HG03060 (cell line): Measurements from ENCODE around the gene UBALD2.
A peak's percentile ranks its signal among the peaks of the same experiment; 100 is the strongest.
"Not testable (repeated sequence)": the region's sequence is repeated elsewhere in the genome, so short reads cannot be mapped to it uniquely, and the experiment has no call there.

Source experiments
- ATAC-seq: cut with Tn5 transposase; IDR thresholded peaks from one replicate; pipeline ENCODE4 v1.9.1; 2021; ENCODE audit warnings: low read depth, moderate number of reproducible peaks; ENCODE audit not compliant: unreplicated experiment

UBALD2 gene

GRCh38 chr17:76262732-76263344 lies 2.3 kb upstream of the UBALD2 start:
- no peak for ATAC-seq

- ATAC-seq, result no peak
These were observed 1.3 kb upstream of the UBALD2 start for GRCh38 chr17:76263896-76264295.

- ATAC-seq, result no peak
These were observed 758 bp upstream of the UBALD2 start for GRCh38 chr17:76264425-76264754.

- no peak for ATAC-seq
These were observed 586 bp downstream of the UBALD2 start for GRCh38 chr17:76265624-76266243.

GRCh38 chr17:76266244-76266938 lies 1.2 kb downstream of the UBALD2 start:
- ATAC-seq, result no peak

- ATAC-seq, result no peak
These were observed 2.0 kb downstream of the UBALD2 start for GRCh38 chr17:76267051-76267576.

GRCh38 chr17:76267581-76268001 lies 2.4 kb downstream of the UBALD2 start:
- not testable (repeated sequence) for ATAC-seq

GRCh38 chr17:76268015-76268749 lies 3.0 kb downstream of the UBALD2 start:
- ATAC-seq, result no peak

GRCh38 chr17:76268991-76269981 lies 4.1 kb downstream of the UBALD2 start:
- ATAC-seq, result no peak

- no peak for ATAC-seq
These were observed 5.0 kb downstream of the UBALD2 start for GRCh38 chr17:76270127-76270592.

- ATAC-seq, result no peak
These were observed 5.9 kb downstream of the UBALD2 start for GRCh38 chr17:76270770-76271668.

GRCh38 chr17:76271669-76272540 lies 6.8 kb downstream of the UBALD2 start:
- peak; percentile 29 for ATAC-seq

GRCh38 chr17:76272541-76273444 lies 7.6 kb downstream of the UBALD2 start:
- no peak for ATAC-seq

- no peak for ATAC-seq
These were observed 8.4 kb downstream of the UBALD2 start for GRCh38 chr17:76273445-76274111.

- no peak for ATAC-seq
These were observed 9.2 kb downstream of the UBALD2 start for GRCh38 chr17:76274112-76274956.
